PC-3 (cell line): Measurements from ENCODE around the gene DYNLT3.

Source experiments
- CTCF ChIP-seq: fragments of 300-600 bp; sonication (generic); conservative IDR thresholded peaks from 2 replicates; pipeline ENCODE4 v1.5.1; 2017; ENCODE audit warnings: antibody characterized with exemption, low read depth, mild to moderate bottlenecking, low read length
- EZH2 ChIP-seq: fragments of 300-600 bp; sonication (generic); IDR thresholded peaks from one replicate; pipeline ENCODE4 v1.6.1; 2017; ENCODE audit warnings: antibody characterized with exemption, mild to moderate bottlenecking, low read length; ENCODE audit not compliant: unreplicated experiment
- EZH2phosphoT487 ChIP-seq: fragments of 300-600 bp; sonication (generic); IDR thresholded peaks from 2 replicates; pipeline ENCODE4 v1.6.1; 2018; ENCODE audit warnings: mild to moderate bottlenecking, antibody characterized with exemption, low read length, borderline replicate concordance

GRCh38 chrX:37812110-37812509, 35.3 kb downstream of the DYNLT3 start:
- TF ChIP-seq EZH2 (no peak), EZH2phosphoT487 (no peak), CTCF (no peak)
